ENCODE measurements around the gene ARL14EP. TPM values are rescaled to one million over a fixed set of nuclear protein-coding genes. Genes with fewer than 3 reads are reported as not detected.

The ARL14EP gene
- total RNA-seq, 1 experiment from 2014 or later = 15.3 TPM

GRCh38 chr11:30284836-30285235, 38.1 kb upstream of the ARL14EP start:
- no peaks in the 10 kb centered on the region for H3K36me3 Mint-ChIP-seq
- TF ChIP-seq AR (CRISPR knock-in tag; IDR thresholded peaks at IDR 0.05) = no peak
- no peak for TF ChIP-seq NFATC4 (CRISPR knock-in tag; IDR thresholded peaks at IDR 0.05)
- TF ChIP-seq SP1 (CRISPR knock-in tag; conservative IDR thresholded peaks at IDR 0.05) = no peak
- TF ChIP-seq MYBL2 (CRISPR knock-in tag; IDR thresholded peaks at IDR 0.05) = no peak
- no peak for TF ChIP-seq HMGXB4 (CRISPR knock-in tag; IDR thresholded peaks at IDR 0.05)
- no peak for TF ChIP-seq RORB (CRISPR knock-in tag; IDR thresholded peaks at IDR 0.05)
- no peak for TF ChIP-seq ERG (CRISPR knock-in tag; IDR thresholded peaks at IDR 0.05)
- no peak for TF ChIP-seq FOXP1 (CRISPR knock-in tag; IDR thresholded peaks at IDR 0.05; ENCODE audit: borderline replicate concordance)
- H3K27ac Mint-ChIP-seq = no peak overlapping the region
- peaks cover 3% of the 10 kb centered on the region; the same call in 1 of the 2 replicates for H3K27me3 Mint-ChIP-seq (ENCODE audit: low read depth)
- ATAC-seq (no peak), DNase-seq (ENCODE audit: low spot score) (no peak)
- no peaks in the 10 kb centered on the region for H3K9me3 Mint-ChIP-seq
- ChIA-PET CTCF (no interaction called here), POLR2A (no interaction called here)
- no peak overlapping the region for H3K4me3 Mint-ChIP-seq
- no peaks in the 10 kb centered on the region for H3K4me1 Mint-ChIP-seq

- Mint-ChIP-seq H3K4me1 (no peaks in the 10 kb centered on the region), H3K27me3 (ENCODE audit: low read depth) (peaks cover 3% of the 10 kb centered on the region; the same call in 1 of the 2 replicates), H3K9me3 (no peaks in the 10 kb centered on the region), H3K36me3 (no peaks in the 10 kb centered on the region), H3K4me3 (no peak overlapping the region), H3K27ac (no peak overlapping the region)
- DNase-seq (ENCODE audit: low spot score) (no peak), ATAC-seq (no peak)
- ChIA-PET CTCF (no interaction called here), POLR2A (no interaction called here)
- TF ChIP-seq ZNF138 (CRISPR knock-in tag; conservative IDR thresholded peaks at IDR 0.05) (no peak), ATF1 (CRISPR knock-in tag; IDR thresholded peaks at IDR 0.05) (no peak), ZNF512 (CRISPR knock-in tag; IDR thresholded peaks at IDR 0.05; ENCODE audit: borderline replicate concordance) (no peak), TEAD4 (CRISPR knock-in tag; IDR thresholded peaks at IDR 0.05) (no peak), ZNF423 (CRISPR knock-in tag; IDR thresholded peaks at IDR 0.05) (no peak), GTF2I (CRISPR knock-in tag; conservative IDR thresholded peaks at IDR 0.05) (no peak), NFATC4 (CRISPR knock-in tag; IDR thresholded peaks at IDR 0.05) (no peak), ZNF532 (CRISPR knock-in tag; IDR thresholded peaks at IDR 0.05; ENCODE audit: borderline replicate concordance) (no peak), ATF3 (CRISPR knock-in tag; conservative IDR thresholded peaks at IDR 0.05) (no peak), CTCF (IDR thresholded peaks at IDR 0.05) (no peak)
Measured at GRCh38 chr11:30285416-30286121, 37.3 kb upstream of the ARL14EP start.

All from WTC11 (cell line).